ENCODE results near the gene CPED1.
"Not testable (repeated sequence)": the region's sequence is repeated elsewhere in the genome, so short reads cannot be mapped to it uniquely, and the experiment has no call there.

CPED1 gene

DNA sequence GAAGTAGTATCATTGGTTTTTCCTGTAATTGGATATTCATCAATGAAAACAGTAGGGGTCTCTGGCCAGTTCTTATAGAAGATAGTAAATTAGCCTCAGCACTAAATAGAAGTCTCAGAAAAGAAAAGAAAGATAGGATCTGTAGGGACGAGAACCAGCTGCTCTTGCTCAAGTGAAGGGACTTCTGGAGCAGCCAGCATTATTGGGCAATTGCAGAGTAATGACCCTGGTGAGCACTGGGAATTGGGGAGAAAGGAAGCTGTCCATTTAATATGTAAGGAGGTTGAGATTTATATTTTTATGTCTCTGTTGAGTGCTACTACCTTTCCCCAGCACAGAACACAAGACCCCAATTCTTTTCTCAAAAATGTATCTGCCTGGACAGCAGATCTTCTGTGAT, 279.1 kb downstream of the CPED1 start:
- FAIRE-seq: no peak
- DNase-seq (ENCODE audit: insufficient read length, low spot score): no peak

DNA sequence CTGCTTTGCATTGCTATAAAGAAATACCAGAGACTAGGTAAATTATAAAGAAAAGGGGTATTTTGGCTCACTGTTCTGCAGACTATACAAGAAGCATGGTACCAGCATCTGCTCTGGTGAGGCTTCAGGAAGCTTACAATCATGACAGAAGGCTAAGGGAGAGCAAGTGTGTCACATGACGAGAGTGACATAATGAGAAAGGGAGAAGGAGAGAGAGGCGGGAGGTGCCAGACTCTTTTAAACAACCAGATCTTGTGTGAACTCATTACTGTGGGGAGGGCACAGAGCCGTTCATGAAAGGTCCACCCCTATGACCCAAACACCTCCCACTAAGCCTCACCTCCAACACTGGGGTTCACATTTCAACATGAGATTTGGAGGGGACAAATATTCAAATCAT, 281.3 kb downstream of the CPED1 start:
- FAIRE-seq: no peak

DNA sequence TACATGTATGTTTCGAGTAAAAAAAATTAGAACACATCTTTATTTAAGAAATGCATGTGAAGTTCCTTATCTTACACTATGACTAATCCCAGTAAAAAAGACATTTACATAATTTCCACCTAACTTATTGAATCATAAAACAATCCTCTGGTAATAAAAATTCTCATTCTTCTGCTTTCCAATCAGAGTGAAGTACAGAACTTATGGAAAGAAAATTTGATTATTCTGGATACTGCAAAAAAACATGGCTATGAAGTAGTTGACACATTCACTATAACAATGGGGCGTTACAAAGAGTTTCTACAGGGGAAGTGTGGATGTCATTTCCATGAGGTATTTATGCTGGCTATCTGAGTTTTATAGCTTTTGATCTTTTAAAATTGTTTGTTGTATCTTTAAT, 282.6 kb downstream of the CPED1 start:
- DNase-seq (ENCODE audit: insufficient read length, low spot score): no peak
- FAIRE-seq: no peak

More for the DNA sequence above, 281.3 kb downstream of the CPED1 start:
- DNase-seq (ENCODE audit: insufficient read length, low spot score): no peak

DNA sequence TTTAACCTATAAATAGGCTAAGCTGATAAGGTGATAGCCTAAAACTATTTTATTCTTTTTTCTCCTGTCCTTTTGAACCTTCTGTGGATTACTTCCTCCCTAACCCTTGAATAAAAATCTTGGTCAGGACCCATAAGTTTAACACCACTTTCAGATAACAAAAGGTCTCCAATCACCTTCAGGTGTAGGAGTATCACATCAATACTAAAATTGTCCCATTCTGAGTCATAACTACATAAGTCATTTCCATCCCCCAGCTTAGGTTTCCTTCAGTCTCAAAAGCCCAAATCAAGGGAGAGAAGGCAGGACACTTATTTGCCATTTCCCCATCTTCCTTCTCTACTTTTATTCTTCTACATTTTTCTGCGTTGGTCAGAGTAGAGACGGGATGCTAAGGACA, 283.4 kb downstream of the CPED1 start:
- FAIRE-seq (no peak), DNase-seq (ENCODE audit: insufficient read length, low spot score) (no peak)

DNA sequence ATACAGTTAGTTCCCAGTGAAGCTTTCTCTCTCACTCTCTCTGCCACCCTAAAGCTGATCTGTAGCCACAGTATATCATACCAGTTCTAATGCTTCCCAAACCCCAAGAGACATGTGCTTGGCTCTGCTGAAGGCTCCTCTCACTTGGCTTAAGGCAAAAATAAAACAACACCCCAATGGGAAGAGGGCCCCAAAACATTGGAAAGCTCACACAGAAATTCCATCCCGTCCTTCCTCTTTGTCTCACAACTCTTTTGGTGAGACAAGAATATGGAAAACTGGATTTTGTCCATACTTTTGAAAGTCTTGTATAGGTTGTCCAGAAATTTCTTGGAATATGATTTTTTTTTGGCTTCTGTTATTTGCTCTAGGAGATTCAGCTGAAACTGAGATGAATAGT, 284.2 kb downstream of the CPED1 start:
- FAIRE-seq: no peak

DNA sequence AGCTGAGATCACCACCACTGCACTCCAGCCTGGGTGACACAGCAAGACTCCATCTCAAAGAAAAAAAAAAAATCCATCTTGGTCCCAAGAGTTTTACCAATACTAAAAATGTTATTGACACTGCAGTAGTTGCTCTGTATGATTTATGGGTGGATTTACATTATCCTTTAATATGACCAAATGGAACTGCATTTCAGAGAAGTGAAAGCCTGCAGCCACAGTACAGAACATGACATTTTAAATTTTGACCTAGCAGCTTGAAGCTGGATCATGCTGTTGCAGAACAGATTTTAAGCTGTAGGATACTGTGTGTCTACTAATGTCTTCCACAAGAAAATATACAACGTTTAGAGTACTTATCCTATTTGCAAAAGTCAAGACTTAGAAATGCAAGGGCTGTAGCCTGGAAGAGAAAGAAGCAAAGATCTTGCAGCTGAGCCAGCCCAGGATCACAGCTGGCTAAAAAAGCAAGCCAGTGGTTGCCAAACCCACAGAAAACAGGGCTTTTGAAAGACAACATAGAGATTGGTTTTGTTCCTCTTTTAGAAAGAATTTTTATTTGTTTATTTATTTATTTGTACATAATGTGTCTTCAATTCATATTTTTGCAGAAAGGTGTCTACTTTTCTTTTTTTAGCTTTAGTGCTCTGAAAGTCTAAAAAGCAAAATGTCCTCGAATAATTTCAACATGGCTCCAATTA, 285.1 kb downstream of the CPED1 start:
- no peak for DNase-seq (ENCODE audit: insufficient read length, low spot score)
- peak; percentile 8 for FAIRE-seq

More for the DNA sequence above, 284.2 kb downstream of the CPED1 start:
- DNase-seq (ENCODE audit: insufficient read length, low spot score): no peak

DNA sequence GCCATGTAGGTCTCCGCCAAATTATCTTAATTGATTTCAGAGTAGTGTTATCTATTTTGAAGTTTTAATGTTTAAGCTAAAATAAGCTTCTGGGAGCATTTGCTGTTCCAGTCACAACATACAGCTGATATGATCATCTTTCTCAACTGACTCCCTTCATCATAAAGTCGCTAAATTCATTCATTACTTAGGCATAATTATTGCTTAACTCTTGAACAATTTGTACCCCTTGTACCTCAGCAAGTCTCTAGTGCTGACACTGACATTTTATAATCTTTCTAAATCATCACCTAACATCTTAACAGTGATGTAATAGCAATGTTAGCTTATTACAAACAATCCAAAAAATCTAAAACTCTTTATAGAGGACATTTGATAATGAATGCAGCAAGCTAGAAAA, 286.0 kb downstream of the CPED1 start:
- no peak for DNase-seq (ENCODE audit: insufficient read length, low spot score)
- no peak for FAIRE-seq

DNA sequence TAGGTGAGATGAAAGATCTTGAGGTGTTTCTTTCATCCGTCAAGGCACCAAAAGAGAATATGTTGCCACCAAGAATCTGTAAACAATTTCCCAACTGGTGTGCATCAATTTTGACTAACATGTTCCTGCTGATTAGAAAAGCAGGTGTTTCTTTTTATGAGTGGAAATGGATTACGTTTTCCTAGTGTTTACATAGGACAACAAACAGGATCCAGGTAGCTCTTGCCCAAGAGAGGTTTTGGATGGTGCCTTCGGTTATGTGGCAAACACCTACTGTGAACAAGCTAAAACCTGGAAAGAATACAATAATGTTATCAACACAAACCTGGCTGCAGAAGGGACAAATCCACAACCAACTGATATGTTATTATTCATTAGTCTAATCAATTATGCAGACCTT, 286.7 kb downstream of the CPED1 start:
- FAIRE-seq (peak; percentile 80), DNase-seq (ENCODE audit: insufficient read length, low spot score) (no peak)

DNA sequence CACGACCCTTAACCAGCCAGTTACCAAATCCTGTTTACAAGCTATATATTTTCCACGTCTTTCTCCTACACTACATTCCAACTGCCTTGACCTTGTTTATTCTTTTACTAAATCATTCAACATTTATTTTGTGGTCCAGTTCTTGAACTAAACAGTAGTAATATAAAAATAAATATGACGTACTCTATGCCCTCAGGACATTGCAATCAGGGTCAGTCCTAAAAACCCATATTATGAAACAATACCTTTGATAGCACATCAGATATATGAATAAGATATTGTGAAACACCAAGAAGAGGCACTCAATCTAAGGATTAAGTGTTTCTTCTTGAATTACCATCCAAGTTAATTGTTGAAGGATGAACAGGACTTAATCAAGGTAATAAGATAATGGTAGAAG, 287.8 kb downstream of the CPED1 start:
- FAIRE-seq: no peak
- no peak for DNase-seq (ENCODE audit: insufficient read length, low spot score)

DNA sequence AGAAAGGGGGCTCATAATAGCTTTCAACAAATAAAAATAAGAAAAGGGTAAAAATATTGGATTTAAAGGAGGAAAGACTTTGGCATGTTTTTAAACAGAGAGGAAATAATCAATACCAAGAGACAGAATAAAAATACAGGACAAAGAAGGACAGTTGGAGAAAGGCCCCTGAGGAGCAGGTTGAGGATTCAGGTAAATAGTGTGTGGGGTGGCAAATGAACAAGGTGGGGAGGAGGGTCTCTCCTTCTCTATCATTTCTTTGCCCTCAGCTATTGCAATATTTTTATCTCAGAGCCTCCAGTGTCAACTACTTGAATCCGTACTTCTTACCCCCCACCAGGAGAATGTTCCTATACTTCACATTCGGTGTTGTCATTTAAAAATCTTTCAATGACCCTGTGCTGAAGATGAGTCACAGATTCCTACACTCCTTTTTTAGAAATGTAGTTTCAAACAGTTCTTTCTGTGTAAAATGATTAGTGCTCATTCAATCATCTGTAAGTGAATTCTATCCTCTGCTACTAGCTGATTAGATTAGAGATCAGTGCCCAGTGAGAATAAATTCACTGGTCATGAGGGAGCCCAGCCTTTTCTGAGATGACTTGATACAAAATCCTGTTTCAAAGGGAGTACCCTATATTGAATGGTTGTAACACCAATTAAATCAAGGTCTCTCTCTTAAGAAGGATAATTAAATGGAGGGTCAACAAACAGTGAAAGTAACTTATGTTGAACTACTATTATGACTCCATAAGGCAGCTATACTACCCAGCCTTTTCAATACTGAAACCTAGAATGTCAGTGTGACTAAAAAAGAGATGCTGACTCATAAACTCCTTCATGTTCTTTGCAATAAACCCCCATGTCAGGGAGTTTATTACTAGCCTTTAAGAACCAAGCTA, 289.9 kb downstream of the CPED1 start:
- peak; percentile 93 for FAIRE-seq
- DNase-seq (ENCODE audit: insufficient read length, low spot score): peak; percentile 46

DNA sequence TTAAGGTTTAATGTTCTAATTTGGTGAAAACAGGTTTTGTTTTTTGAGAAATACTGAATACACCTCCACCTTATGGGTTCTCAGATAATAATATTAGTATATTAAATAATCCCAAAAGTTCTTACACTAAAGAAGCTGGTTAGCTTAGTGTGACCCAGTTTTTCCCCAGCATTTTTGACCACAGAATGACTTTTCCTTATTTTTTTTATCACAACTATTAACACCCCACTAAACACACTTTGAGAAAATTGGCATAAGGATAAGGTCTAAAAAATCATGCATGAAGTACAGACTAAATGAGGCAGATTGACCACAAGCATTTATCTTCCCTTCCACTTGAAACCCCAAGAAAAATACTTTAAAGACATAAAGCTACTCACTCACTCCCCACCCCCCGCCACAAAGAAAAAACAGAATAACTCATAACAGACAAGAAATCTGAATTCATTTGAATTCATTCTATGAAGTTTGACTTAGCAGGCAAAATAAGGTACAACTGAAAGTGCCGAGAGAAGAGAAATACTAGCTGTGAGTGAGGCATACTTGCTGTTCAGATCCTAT, 290.6 kb downstream of the CPED1 start:
- FAIRE-seq: peak; percentile 87
- DNase-seq (ENCODE audit: insufficient read length, low spot score): no peak

DNA sequence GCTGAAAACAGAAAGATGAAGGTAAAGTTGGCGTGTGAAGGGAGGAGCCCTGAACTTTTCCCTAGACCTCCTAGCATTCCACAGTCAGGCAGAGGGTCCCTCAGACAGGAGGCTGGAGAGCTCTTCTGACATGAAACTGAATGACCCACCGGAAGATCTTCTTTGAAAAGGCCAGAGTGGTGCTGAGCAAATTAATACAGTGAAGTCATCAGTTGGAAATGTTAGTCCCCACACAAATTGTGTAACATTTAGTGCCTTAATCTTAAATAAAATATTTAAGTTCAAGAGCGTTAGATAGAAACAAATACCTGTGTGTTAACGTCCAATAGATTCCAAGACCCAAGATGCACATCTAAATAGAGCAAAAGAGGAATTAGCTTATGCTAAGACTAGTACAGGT, 291.3 kb downstream of the CPED1 start:
- DNase-seq (ENCODE audit: insufficient read length, low spot score) (no peak), FAIRE-seq (no peak)

DNA sequence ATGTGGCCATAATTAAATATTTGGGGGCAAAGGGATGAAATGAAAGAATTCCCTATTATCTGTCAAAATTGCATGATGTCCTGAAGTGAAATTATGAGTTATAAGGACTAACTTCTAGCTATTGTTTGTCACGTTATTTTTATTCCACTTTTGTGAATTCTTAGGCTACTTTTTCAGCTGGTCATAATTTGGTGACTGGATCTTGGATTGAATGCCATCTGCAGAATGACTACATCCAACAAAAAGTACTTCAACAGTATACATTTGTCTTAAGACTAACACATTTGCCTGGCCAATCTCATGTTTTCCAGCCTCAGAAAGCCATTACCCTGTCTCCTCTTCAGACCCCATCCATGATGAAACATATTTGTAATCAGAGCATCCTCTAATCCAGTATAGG, 292.1 kb downstream of the CPED1 start:
- no peak for DNase-seq (ENCODE audit: insufficient read length, low spot score)
- no peak for FAIRE-seq

DNA sequence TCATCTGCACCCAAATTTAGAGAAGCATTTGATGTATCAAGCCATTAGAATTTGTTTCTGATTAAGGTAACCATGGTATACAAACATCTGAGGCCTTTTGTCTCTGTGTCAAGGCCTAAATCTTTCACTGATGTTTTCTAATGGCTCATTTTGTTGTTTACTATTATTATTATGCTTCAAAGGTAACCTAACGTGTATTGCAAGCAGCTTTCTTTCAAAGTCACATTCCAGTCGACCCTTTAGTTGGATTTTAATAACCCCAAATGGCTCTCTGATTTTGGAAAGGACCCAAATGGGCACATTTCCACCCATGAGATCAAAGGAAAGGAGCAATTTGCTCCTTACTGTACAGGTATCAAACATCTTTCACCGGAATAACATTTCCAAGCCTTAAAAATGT, 293.6 kb downstream of the CPED1 start:
- DNase-seq (ENCODE audit: insufficient read length, low spot score): no peak
- FAIRE-seq: no peak

DNA sequence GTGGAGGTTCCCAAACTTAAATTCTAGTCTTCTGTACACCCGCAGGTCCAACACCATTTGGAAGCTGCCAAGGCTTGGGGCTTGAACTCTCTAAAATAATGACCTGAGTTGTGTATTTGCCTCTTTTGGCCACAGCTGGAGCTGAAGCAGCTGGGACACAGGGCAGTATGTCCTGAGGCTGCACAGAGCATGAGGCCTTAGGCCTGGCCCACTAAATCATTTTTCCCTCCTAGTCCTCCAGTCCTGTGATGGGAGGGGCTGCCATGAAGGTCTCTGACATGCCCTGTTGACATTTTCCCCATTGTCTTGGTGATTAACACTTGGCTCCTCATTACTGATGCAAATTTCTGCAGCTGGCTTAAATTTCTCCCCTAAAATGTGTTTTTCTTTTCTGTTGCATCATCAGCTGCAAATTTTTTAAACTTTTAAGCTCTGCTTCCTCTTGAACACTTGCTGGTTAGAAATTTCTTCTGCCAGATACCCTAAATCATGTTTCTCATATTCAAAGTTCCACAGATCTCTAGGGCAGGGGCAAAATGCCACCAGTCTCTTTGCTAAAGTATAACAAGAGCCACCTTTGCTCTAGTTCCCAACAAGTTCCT, 296.7 kb downstream of the CPED1 start:
- FAIRE-seq (no peak), DNase-seq (ENCODE audit: insufficient read length, low spot score) (no peak)

DNA sequence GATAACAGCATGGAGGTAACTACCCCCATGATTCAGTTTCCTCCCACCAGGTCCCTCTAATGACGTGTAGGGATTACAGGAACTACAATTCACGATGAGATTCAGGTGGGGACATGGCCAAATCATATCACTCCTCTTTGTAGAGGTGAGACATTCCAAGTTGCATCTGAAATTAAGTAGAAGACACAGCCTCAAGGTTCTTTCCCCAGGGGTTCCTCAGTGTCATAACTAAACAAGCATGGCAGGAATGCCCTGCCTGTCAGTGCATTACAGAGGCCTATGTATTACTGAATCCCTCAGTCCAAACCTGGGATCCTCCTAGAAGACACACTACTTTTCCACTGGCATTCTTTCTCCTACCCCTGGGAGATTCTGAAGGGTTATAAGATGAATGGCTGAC, 297.7 kb downstream of the CPED1 start:
- DNase-seq (ENCODE audit: insufficient read length, low spot score) (no peak), FAIRE-seq (no peak)

DNA sequence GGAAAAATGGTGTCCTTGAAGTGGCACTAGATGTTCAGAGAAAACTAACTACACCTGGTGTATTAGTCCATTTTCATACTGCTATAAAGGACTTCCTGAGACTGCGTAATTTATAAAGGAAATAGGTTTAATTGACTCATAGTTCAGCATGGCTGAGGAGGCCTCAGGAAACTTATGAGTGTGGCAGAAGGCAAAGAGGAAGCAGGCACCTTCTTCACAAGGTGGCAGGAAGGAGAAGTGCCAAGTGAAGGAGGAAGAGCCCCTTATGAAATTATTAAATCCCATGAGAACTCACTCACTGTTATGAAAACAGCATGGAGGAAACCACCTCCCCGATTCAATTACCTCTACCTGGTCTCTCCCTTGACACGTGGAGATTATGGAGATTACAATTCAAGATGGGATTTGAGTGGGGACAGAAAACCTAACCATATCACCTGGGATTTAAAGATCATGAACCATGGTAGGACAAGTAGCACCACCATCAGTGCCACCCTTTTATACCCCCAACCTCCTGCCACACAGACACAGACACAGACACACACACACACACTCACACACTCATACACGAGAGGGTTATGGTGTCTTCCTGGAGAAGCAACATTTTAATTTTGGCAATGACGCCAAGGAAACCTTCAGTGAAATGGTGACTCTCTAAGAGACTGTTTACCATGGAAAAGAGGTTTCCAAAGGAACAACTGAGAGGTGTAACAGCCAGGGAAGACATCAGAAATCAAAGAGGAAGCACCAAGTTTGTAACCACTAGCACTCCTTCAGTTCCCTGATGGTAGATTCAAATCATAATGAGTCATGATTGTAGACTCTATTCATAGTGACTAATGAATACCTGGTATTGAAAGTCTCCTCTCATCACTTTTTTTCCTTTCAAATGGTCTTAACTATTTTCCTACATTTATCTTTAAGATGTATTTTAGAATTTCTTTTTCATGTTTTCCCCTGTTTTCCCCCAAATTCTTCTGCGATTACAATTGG, 298.5 kb downstream of the CPED1 start:
- DNase-seq (ENCODE audit: insufficient read length, low spot score) (no peak), FAIRE-seq (no peak)

DNA sequence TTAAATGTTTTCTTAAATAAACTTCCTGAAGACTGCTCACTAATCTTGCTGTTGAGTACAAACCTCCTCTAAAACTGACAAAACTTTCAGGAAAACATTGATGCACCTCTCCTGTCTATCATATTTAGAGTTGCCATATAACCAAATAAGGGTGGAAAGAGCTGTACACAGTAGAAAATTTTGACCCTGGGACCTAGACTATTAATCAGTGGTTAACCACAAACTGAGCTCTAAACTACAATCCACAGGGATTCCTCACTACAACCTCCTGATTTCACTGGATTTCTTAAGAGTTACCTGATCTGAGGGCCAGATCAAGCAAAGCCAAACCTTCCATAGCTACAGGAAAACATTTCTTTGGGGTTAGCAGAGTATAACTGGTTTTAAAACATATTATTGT, 300.4 kb downstream of the CPED1 start:
- no peak for DNase-seq (ENCODE audit: insufficient read length, low spot score)
- no peak for FAIRE-seq

DNA sequence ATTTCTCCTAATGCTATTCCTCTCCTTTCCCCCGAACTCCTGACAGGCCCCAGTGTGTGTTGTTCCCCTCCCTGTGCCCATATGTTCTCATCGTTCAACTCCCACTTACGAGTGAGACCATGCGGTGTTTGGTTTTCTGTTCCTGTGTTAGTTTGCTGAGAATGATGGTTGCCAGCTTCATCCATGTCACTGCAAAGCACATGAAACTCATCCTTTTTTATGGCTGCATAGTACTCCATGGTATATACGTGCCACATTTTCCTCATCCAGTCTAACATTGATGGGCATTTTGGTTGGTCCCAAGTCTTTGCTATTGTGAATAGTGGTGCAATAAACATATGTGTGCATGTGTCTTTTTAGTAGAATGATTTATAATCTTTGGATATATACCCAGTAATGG, 301.4 kb downstream of the CPED1 start:
- not testable (repeated sequence) for FAIRE-seq; DNase-seq (ENCODE audit: insufficient read length, low spot score)

DNA sequence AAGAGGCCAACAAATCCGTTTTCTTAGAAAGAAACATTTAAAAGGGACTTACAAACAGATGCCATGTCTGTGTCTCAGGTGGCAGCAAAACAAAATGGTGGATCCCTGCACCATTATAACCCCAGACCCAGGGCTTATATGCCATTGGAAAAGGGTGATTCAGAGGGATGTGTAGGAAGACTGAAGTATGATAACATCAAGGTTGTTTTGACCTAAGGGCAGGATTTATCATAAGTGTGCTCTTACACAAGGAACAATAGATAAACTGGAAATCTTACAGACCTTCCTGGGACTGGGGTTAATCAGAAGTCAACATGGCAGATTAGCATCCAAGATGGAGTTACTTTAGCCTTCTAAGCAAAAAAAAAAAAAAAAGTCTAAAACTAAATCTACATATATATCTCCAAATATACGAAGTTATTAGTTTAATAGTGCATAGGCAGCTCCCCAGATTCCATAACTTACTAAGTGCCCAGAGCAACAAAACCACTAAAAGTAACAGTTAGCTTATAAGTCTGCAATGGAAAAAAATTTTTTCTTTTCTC, 306.0 kb downstream of the CPED1 start:
- DNase-seq (ENCODE audit: insufficient read length, low spot score) (no peak), FAIRE-seq (no peak)
